K562 (cell line): ENCODE results near the gene SCNN1A. TPM values are rescaled to one million over a fixed set of nuclear protein-coding genes. Genes with fewer than 3 reads are reported as not detected.

Source experiments
- CCNT2 ChIP-seq: IDR thresholded peaks from 2 replicates; pipeline ENCODE4 v1.6.1; 2011; ENCODE audit warnings: borderline replicate concordance, low read depth, mild to moderate bottlenecking, moderate library complexity, mixed read lengths, low read length; ENCODE audit not compliant: insufficient read length; ENCODE audit errors: extremely low read depth
- CREB1 ChIP-seq, 2 experiments: sonication (generic) in 1 of 2; formaldehyde crosslinking in 1 of 2; IDR thresholded peaks; 2 replicates each; pipeline versions ENCODE4 v1.6.1 to v1.8.0; 2012 to 2022; ENCODE audit warnings: inconsistent platforms in 1 of 2, mild to moderate bottlenecking in 1 of 2, missing genetic modification reagents in 1 of 2, moderate library complexity in 1 of 2
- ETV5 ChIP-seq: sonication (generic); formaldehyde crosslinking; IDR thresholded peaks from 2 replicates; pipeline ENCODE4 v1.4.0; 2020; ENCODE audit warnings: low read depth, mild to moderate bottlenecking, missing genetic modification reagents
- FOXK2 ChIP-seq, 2 experiments: fragments of 450-650 bp; IDR thresholded peaks in 1 of 2; conservative IDR thresholded peaks in 1 of 2; 2 replicates each; pipeline ENCODE4 v1.6.1; 2016; ENCODE audit warnings: low read depth in 2 of 2, mild to moderate bottlenecking in 1 of 2
- GTF2A2 ChIP-seq: IDR thresholded peaks from 2 replicates; pipeline ENCODE4 v1.6.1; 2016; ENCODE audit warnings: mild to moderate bottlenecking, missing genetic modification characterization, missing compliant biosample characterization
- HMG20B ChIP-seq: fragments of 250-450 bp; sonication (Bioruptor Pico); IDR thresholded peaks from 2 replicates; pipeline ENCODE4 v1.5.0; 2021; ENCODE audit warnings: mild to moderate bottlenecking
- KAT7 ChIP-seq: sonication (generic); formaldehyde crosslinking; IDR thresholded peaks from 2 replicates; pipeline ENCODE4 v1.8.0; 2022; ENCODE audit warnings: missing genetic modification reagents, mild to moderate bottlenecking, borderline replicate concordance
- KDM4B ChIP-seq, 2 experiments: fragments of 450-650 bp in 1 of 2; sonication (generic) in 1 of 2; IDR thresholded peaks; 2 replicates each; pipeline ENCODE4 v1.6.1; 2016 to 2017; ENCODE audit warnings: borderline replicate concordance in 2 of 2, antibody characterized with exemption in 1 of 2, low read depth in 1 of 2, mild to moderate bottlenecking in 1 of 2
- MEF2D ChIP-seq: conservative IDR thresholded peaks from 2 replicates; pipeline ENCODE4 v1.6.1; 2016; ENCODE audit warnings: low read depth, missing genetic modification characterization, missing compliant biosample characterization
- MTA1 ChIP-seq: fragments of 450-650 bp; IDR thresholded peaks from 2 replicates; pipeline ENCODE4 v1.6.1; 2017; ENCODE audit warnings: borderline replicate concordance
- MYBL2 ChIP-seq, 2 experiments: fragments of 450-650 bp in 1 of 2; sonication (generic) in 1 of 2; formaldehyde crosslinking in 1 of 2; IDR thresholded peaks; 2 replicates each; pipeline versions ENCODE4 v1.6.1 to v1.8.1; 2017 to 2022; ENCODE audit warnings: borderline replicate concordance in 1 of 2, inconsistent platforms in 1 of 2, low read depth in 1 of 2, mild to moderate bottlenecking in 1 of 2, missing genetic modification reagents in 1 of 2, moderate library complexity in 1 of 2
- NR2F6 ChIP-seq: fragments of 450-650 bp; formaldehyde crosslinking; IDR thresholded peaks from 2 replicates; pipeline ENCODE4 v1.4.0; 2020; ENCODE audit warnings: mild to moderate bottlenecking
- PHF20 ChIP-seq: fragments of 450-650 bp; IDR thresholded peaks from 2 replicates; pipeline ENCODE4 v1.6.1; 2018; ENCODE audit not compliant: partially characterized antibody
- SMARCB1 ChIP-seq: IDR thresholded peaks from 2 replicates; pipeline ENCODE4 v1.6.1; 2011; ENCODE audit warnings: improper control_type of control experiment, low read depth; ENCODE audit not compliant: insufficient read length
- STAT6 ChIP-seq: sonication (generic); formaldehyde crosslinking; IDR thresholded peaks from 2 replicates; pipeline ENCODE4 v1.8.1; 2023; ENCODE audit warnings: mild to moderate bottlenecking, missing genetic modification reagents
- TOE1 ChIP-seq, 2 experiments: fragments of 450-650 bp in 1 of 2; sonication (generic) in 1 of 2; formaldehyde crosslinking in 1 of 2; IDR thresholded peaks; 2 replicates each; pipeline versions ENCODE4 v1.7.1 to v1.8.0; 2016 to 2022; ENCODE audit warnings: borderline replicate concordance in 2 of 2, mild to moderate bottlenecking in 2 of 2, antibody characterized with exemption in 1 of 2, inconsistent platforms in 1 of 2, low read depth in 1 of 2, missing genetic modification reagents in 1 of 2, moderate library complexity in 1 of 2
- ZBTB7A ChIP-seq: IDR thresholded peaks from 2 replicates; pipeline ENCODE4 v1.6.1; 2011; ENCODE audit warnings: low read depth, mild to moderate bottlenecking, low read length, moderate library complexity, borderline replicate concordance; ENCODE audit not compliant: control insufficient read depth
- ZFP1 ChIP-seq: fragments of 450-650 bp; formaldehyde crosslinking; IDR thresholded peaks from 2 replicates; pipeline ENCODE4 v1.4.0; 2020; ENCODE audit warnings: mild to moderate bottlenecking, mixed read lengths
- ZNF175 ChIP-seq: fragments of 200-800 bp; sonication (Bioruptor generic); IDR thresholded peaks from 2 replicates; pipeline ENCODE4 v1.6.1; 2016; ENCODE audit warnings: low read depth, mild to moderate bottlenecking, missing genetic modification characterization, missing compliant biosample characterization
- ZNF274 ChIP-seq: IDR thresholded peaks from 2 replicates; pipeline ENCODE4 v1.6.1; 2011; ENCODE audit warnings: low read depth, mild to moderate bottlenecking, low read length, moderate library complexity, borderline replicate concordance
- ZNF395 ChIP-seq: fragments of 200-800 bp; sonication (Bioruptor generic); IDR thresholded peaks from 2 replicates; pipeline ENCODE4 v1.6.1; 2017; ENCODE audit warnings: missing genetic modification characterization, missing compliant biosample characterization
- ZNF41 ChIP-seq: fragments of 250-450 bp; sonication (Bioruptor Pico); conservative IDR thresholded peaks from 2 replicates; pipeline ENCODE4 v1.4.0; 2020; ENCODE audit warnings: mild to moderate bottlenecking
- polyA plus RNA-seq, 8 experiments: library from polyadenylated mRNA; depleted of rRNA in 4 of 8; stranded (reverse) in 5 of 8; unstranded in 3 of 8; fragments of >200 nt; fragmentation: Nextera tagmentation in 2 of 8; fragmentation: Illumina TruSeq in 1 of 8; extraction: Ambion mirVana in 2 of 8; extraction: Trizol in 1 of 8; gene quantifications; 2 replicates each; pipeline versions ENCODE4 v1.2.1 to v1.2.3, GENCODE V29; 2011 to 2014; ENCODE audit warnings: inconsistent platforms in 1 of 8, missing spikeins in 1 of 8
- total RNA-seq, 7 experiments: library from RNA; depleted of rRNA in 6 of 7; stranded (reverse); fragments of >200 nt in 6 of 7; fragmentation: Illumina TruSeq in 2 of 7; extraction: Trizol in 2 of 7; gene quantifications; 2 replicates each; pipeline versions ENCODE4 v1.2.1 to v1.2.3, GENCODE V29; 2011 to 2021; ENCODE audit warnings: low replicate concordance in 1 of 7

The SCNN1A gene
- total and polyA plus RNA-seq, 9 of the 15 experiments (the other 6 are each of a cell fraction or from before 2014, with no cell fraction given), result 0.15 to 0.49 (median 0.32) TPM; not detected in 5

- TF ChIP-seq STAT6 (CRISPR knock-in tag) (no peak), ETV5 (no peak), CREB1 (IDR thresholded peaks at IDR 0.05) (no peak), CREB1 (CRISPR knock-in tag; IDR thresholded peaks at IDR 0.05) (no peak; the same call in 1 of the 2 replicates), ZNF395 (CRISPR knock-in tag) (peak; percentile 60; the same call in 1 of the 2 replicates), SMARCB1 (no peak), MTA1 (peak; percentile 42; the same call in 1 of the 2 replicates), ZFP1 (CRISPR knock-in tag) (no peak), KAT7 (CRISPR knock-in tag) (no peak), ZBTB7A (no peak), KDM4B (IDR thresholded peaks at IDR 0.05; ENCODE audit: borderline replicate concordance in 2 of 2, low read depth in 1 of 2) (no peak), CCNT2 (peak; percentile 96), NR2F6 (CRISPR knock-in tag) (no peak), PHF20 (no peak), ZNF274 (no peak), ZNF41 (no peak), ZNF175 (peak; percentile 60; the same call in 1 of the 2 replicates), FOXK2 (conservative IDR thresholded peaks at IDR 0.05 in 1 of 2, IDR thresholded peaks at IDR 0.05 in 1 of 2; ENCODE audit: low read depth in 2 of 2) (no peak), TOE1 (IDR thresholded peaks at IDR 0.05; ENCODE audit: borderline replicate concordance) (peak; percentile 63; the same call in 1 of the 2 replicates), TOE1 (CRISPR knock-in tag; IDR thresholded peaks at IDR 0.05; ENCODE audit: borderline replicate concordance, low read depth) (no peak), MYBL2 (IDR thresholded peaks at IDR 0.05; ENCODE audit: low read depth) (no peak), MYBL2 (CRISPR knock-in tag; IDR thresholded peaks at IDR 0.05; ENCODE audit: borderline replicate concordance) (no peak), GTF2A2 (no peak), HMG20B (CRISPR knock-in tag) (no peak), MEF2D (tag) (no peak; the same call in 1 of the 2 replicates)
Measured at GRCh38 chr12:6345319-6346091, 29.9 kb downstream of the SCNN1A start (continued).
